Measurements from ENCODE around the gene CTIF.

The CTIF gene

GRCh38 chr18:48574667-48575300 is 36.0 kb downstream of the CTIF start:
- WGBS, result 87% methylated on average over 11 of the region's 11 CpGs
- H3K36me3 ChIP-seq (ENCODE audit: control insufficient read depth in 1 of 2, insufficient read depth in 2 of 2, low read depth in 1 of 2, low read length in 2 of 2), result peaks cover 9 to 20% of the 10 kb centered on the region in 2 experiments
- DNase-seq, result no peak
- no peak overlapping the region for H3K18ac ChIP-seq (ENCODE audit: low read depth in 1 of 2, low read length in 2 of 2)
- no peak overlapping the region for H3K4me3 ChIP-seq (ENCODE audit: insufficient read depth in 1 of 2, low read depth in 1 of 2, low read length in 2 of 2)
- H2AK5ac ChIP-seq (ENCODE audit: low read length, severe bottlenecking), result peak overlapping the region; percentile 63
- H2BK12ac ChIP-seq (ENCODE audit: low read length in 2 of 2), result no peak overlapping the region
- no peak overlapping the region for H2BK120ac ChIP-seq (ENCODE audit: low read depth, low read length)
- H3K27ac ChIP-seq (ENCODE audit: low read length, poor library complexity, severe bottlenecking), result no peak overlapping the region
- H3K27me3 ChIP-seq (ENCODE audit: control insufficient read depth in 1 of 2, insufficient read depth in 1 of 2, low read length in 2 of 2), result no peaks in the 10 kb centered on the region
- no peak overlapping the region for H3K4ac ChIP-seq (ENCODE audit: low read depth in 1 of 2, low read length in 2 of 2)
- H2AFZ ChIP-seq (ENCODE audit: low read depth, low read length), result no peak overlapping the region
- no peak overlapping the region for H3K23ac ChIP-seq (ENCODE audit: low read length in 2 of 2)
- H2BK5ac ChIP-seq (ENCODE audit: low read depth, low read length, poor library complexity, severe bottlenecking), result peak overlapping the region; percentile 45
- H3K4me1 ChIP-seq (ENCODE audit: control insufficient read depth, insufficient read depth, low read depth, low read length), result peaks cover 30% of the 10 kb centered on the region
- no peak overlapping the region for H3K4me2 ChIP-seq (ENCODE audit: low read length, poor library complexity, severe bottlenecking)
- H3K9ac ChIP-seq (ENCODE audit: low read length), result no peak overlapping the region
- H2BK15ac ChIP-seq (ENCODE audit: low read depth, poor library complexity, severe bottlenecking), result no peak overlapping the region
- H3K14ac ChIP-seq (ENCODE audit: low read length in 2 of 2), result no peak overlapping the region
- H4K8ac ChIP-seq (ENCODE audit: low read length), result no peak overlapping the region
- no peaks in the 10 kb centered on the region for H3K9me3 ChIP-seq (ENCODE audit: control insufficient read depth, low read length)
- H4K91ac ChIP-seq (ENCODE audit: low read length), result no peak overlapping the region
- peaks cover 42% of the 10 kb centered on the region for H3K79me1 ChIP-seq (replicated peaks; ENCODE audit: low read length, poor library complexity, severe bottlenecking)

DNA sequence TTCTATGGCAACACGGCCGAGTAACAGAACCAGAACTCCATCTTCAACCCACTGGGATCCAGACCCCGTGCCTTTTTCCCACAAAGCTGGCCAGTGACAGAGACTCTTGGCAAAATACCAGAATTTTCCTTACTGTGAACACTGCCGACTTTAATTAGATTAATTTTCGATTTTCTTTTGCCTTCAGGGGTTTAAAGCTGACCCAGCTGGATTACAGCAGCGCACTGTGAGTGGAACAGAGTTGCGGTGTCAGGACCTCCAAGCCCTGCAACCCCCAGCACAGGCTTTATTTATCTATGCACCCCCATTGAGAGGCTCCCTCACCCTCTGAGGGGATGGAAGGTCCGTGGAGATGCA is 36.4 kb downstream of the CTIF start:
- H2AK5ac ChIP-seq (ENCODE audit: low read length, severe bottlenecking), result peak overlapping the region; percentile 38
- H3K9me3 ChIP-seq (ENCODE audit: control insufficient read depth, low read length), result no peaks in the 10 kb centered on the region
- no peak overlapping the region for H3K14ac ChIP-seq (ENCODE audit: low read length in 2 of 2)
- no peak overlapping the region for H2AFZ ChIP-seq (ENCODE audit: low read depth, low read length)
- no peak overlapping the region for H4K8ac ChIP-seq (ENCODE audit: low read length)
- H2BK15ac ChIP-seq (ENCODE audit: low read depth, poor library complexity, severe bottlenecking), result no peak overlapping the region
- peak overlapping the region; percentile 40 for H2BK5ac ChIP-seq (ENCODE audit: low read depth, low read length, poor library complexity, severe bottlenecking)
- peaks cover 44% of the 10 kb centered on the region for H3K79me1 ChIP-seq (replicated peaks; ENCODE audit: low read length, poor library complexity, severe bottlenecking)
- H3K27me3 ChIP-seq (ENCODE audit: control insufficient read depth in 1 of 2, insufficient read depth in 1 of 2, low read length in 2 of 2), result no peaks in the 10 kb centered on the region
- H3K4me2 ChIP-seq (ENCODE audit: low read length, poor library complexity, severe bottlenecking), result no peak overlapping the region
- H3K36me3 ChIP-seq (ENCODE audit: control insufficient read depth in 1 of 2, insufficient read depth in 2 of 2, low read depth in 1 of 2, low read length in 2 of 2), result peaks cover 9 to 21% of the 10 kb centered on the region in 2 experiments
- H3K23ac ChIP-seq (ENCODE audit: low read length in 2 of 2), result no peak overlapping the region
- no peak overlapping the region for H3K4me3 ChIP-seq (ENCODE audit: insufficient read depth in 1 of 2, low read depth in 1 of 2, low read length in 2 of 2)
- H4K91ac ChIP-seq (ENCODE audit: low read length), result no peak overlapping the region
- no peak overlapping the region for H2BK120ac ChIP-seq (ENCODE audit: low read depth, low read length)
- peak overlapping the region; percentile 6 for H3K9ac ChIP-seq (ENCODE audit: low read length)
- H3K27ac ChIP-seq (ENCODE audit: low read length, poor library complexity, severe bottlenecking), result peak overlapping the region; percentile 60
- H3K18ac ChIP-seq (ENCODE audit: low read depth in 1 of 2, low read length in 2 of 2), result no peak overlapping the region
- no peak for DNase-seq
- H3K4ac ChIP-seq (ENCODE audit: low read depth in 1 of 2, low read length in 2 of 2), result no peak overlapping the region
- no peak overlapping the region for H2BK12ac ChIP-seq (ENCODE audit: low read length in 2 of 2)
- H3K4me1 ChIP-seq (ENCODE audit: control insufficient read depth, insufficient read depth, low read depth, low read length), result peaks cover 33% of the 10 kb centered on the region
- 89% methylated on average over 8 of the region's 8 CpGs for WGBS

DNA sequence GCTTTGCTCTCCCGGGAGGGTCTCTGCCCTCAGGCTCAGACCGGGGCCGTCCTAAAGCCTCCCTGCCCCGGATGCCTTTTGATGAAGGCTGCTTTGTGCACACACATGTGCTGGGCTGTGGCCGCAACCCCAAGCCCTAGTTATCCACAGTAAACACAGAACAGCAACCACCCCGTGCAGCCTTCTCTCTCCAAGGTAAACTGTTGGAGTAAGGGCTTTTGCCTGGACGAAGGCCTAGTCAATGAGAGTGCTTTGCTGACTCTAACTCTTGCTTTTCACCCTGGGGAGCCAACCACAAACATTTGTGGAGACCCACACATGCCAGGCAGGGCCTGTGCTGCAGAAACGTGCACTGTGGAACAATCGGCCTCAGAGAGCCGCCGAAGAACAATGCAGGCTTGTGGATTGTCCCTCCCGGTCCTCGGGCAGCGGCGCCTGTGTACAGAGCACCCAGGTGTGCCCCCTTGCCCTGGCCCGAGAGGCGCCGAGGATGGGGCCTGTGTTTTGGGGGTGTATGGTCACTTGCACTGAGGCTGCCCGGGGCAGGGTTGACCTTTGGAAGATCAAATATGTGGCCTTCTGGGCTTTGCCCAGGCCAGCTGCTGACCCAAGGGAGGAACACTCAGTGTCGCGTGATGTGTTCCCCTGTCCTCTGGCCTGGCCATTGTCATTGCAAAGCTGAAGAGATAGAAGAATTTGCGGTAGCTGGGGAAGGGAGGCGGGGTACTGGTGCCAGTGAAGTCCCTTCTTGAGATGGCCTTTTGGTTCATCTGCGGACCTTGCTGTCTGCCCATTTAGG is 37.0 kb downstream of the CTIF start:
- Histone ChIP-seq H3K27me3 (ENCODE audit: control insufficient read depth in 1 of 2, insufficient read depth in 1 of 2, low read length in 2 of 2) (no peaks in the 10 kb centered on the region), H3K9ac (ENCODE audit: low read length) (peak overlapping the region; percentile 6), H2BK5ac (ENCODE audit: low read depth, low read length, poor library complexity, severe bottlenecking) (peak overlapping the region; percentile 40), H4K91ac (ENCODE audit: low read length) (no peak overlapping the region), H2BK12ac (ENCODE audit: low read length in 2 of 2) (no peak overlapping the region), H3K18ac (ENCODE audit: low read depth in 1 of 2, low read length in 2 of 2) (no peak overlapping the region), H3K9me3 (ENCODE audit: control insufficient read depth, low read length) (no peaks in the 10 kb centered on the region), H2BK15ac (ENCODE audit: low read depth, poor library complexity, severe bottlenecking) (no peak overlapping the region), H3K23ac (ENCODE audit: low read length in 2 of 2) (no peak overlapping the region), H3K4me2 (ENCODE audit: low read length, poor library complexity, severe bottlenecking) (no peak overlapping the region), H3K14ac (ENCODE audit: low read length in 2 of 2) (no peak overlapping the region), H3K4ac (ENCODE audit: low read depth in 1 of 2, low read length in 2 of 2) (no peak overlapping the region), H4K8ac (ENCODE audit: low read length) (no peak overlapping the region), H3K36me3 (ENCODE audit: control insufficient read depth in 1 of 2, insufficient read depth in 2 of 2, low read depth in 1 of 2, low read length in 2 of 2) (peaks cover 9 to 27% of the 10 kb centered on the region in 2 experiments), H2AFZ (ENCODE audit: low read depth, low read length) (no peak overlapping the region), H3K4me1 (ENCODE audit: control insufficient read depth, insufficient read depth, low read depth, low read length) (peaks cover 38% of the 10 kb centered on the region), H3K4me3 (ENCODE audit: insufficient read depth in 1 of 2, low read depth in 1 of 2, low read length in 2 of 2) (no peak overlapping the region), H3K27ac (ENCODE audit: low read length, poor library complexity, severe bottlenecking) (peak overlapping the region; percentile 60), H3K79me1 (replicated peaks; ENCODE audit: low read length, poor library complexity, severe bottlenecking) (peaks cover 49% of the 10 kb centered on the region), H2AK5ac (ENCODE audit: low read length, severe bottlenecking) (peak overlapping the region; percentile 71), H2BK120ac (ENCODE audit: low read depth, low read length) (no peak overlapping the region)
- WGBS, result 88% methylated on average over 24 of the region's 24 CpGs
- no peak for DNase-seq

GRCh38 chr18:48576457-48576771 is 37.6 kb downstream of the CTIF start:
- Histone ChIP-seq H2BK12ac (ENCODE audit: low read length in 2 of 2) (no peak overlapping the region), H2AK5ac (ENCODE audit: low read length, severe bottlenecking) (peak overlapping the region; percentile 71), H2BK120ac (ENCODE audit: low read depth, low read length) (no peak overlapping the region), H3K9ac (ENCODE audit: low read length) (no peak overlapping the region), H3K14ac (ENCODE audit: low read length in 2 of 2) (no peak overlapping the region), H2BK5ac (ENCODE audit: low read depth, low read length, poor library complexity, severe bottlenecking) (no peak overlapping the region), H4K91ac (ENCODE audit: low read length) (no peak overlapping the region), H4K8ac (ENCODE audit: low read length) (no peak overlapping the region), H3K36me3 (ENCODE audit: control insufficient read depth in 1 of 2, insufficient read depth in 2 of 2, low read depth in 1 of 2, low read length in 2 of 2) (peaks cover 9 to 27% of the 10 kb centered on the region in 2 experiments), H3K18ac (ENCODE audit: low read depth in 1 of 2, low read length in 2 of 2) (no peak overlapping the region), H3K4me2 (ENCODE audit: low read length, poor library complexity, severe bottlenecking) (no peak overlapping the region), H2AFZ (ENCODE audit: low read depth, low read length) (no peak overlapping the region), H3K4ac (ENCODE audit: low read depth in 1 of 2, low read length in 2 of 2) (no peak overlapping the region), H3K23ac (ENCODE audit: low read length in 2 of 2) (no peak overlapping the region), H3K4me1 (ENCODE audit: control insufficient read depth, insufficient read depth, low read depth, low read length) (peaks cover 39% of the 10 kb centered on the region), H3K4me3 (ENCODE audit: insufficient read depth in 1 of 2, low read depth in 1 of 2, low read length in 2 of 2) (no peak overlapping the region), H3K79me1 (replicated peaks; ENCODE audit: low read length, poor library complexity, severe bottlenecking) (peaks cover 52% of the 10 kb centered on the region), H2BK15ac (ENCODE audit: low read depth, poor library complexity, severe bottlenecking) (no peak overlapping the region), H3K27me3 (ENCODE audit: control insufficient read depth in 1 of 2, insufficient read depth in 1 of 2, low read length in 2 of 2) (no peaks in the 10 kb centered on the region), H3K9me3 (ENCODE audit: control insufficient read depth, low read length) (no peaks in the 10 kb centered on the region), H3K27ac (ENCODE audit: low read length, poor library complexity, severe bottlenecking) (peak overlapping the region; percentile 51)
- 95% methylated on average over 9 of the region's 11 CpGs for WGBS
- DNase-seq, result no peak

Data from mesenchymal stem cell (in vitro differentiated cells and primary cell).